ENCODE data around the gene TSPAN9.
A peak's percentile ranks its signal among the peaks of the same experiment; 100 is the strongest.

TSPAN9 gene

GRCh38 chr12:3081091-3081490 lies 3.9 kb downstream of the TSPAN9 start:
- H3K27ac ChIP-seq = peak overlapping the region; percentile 31; the same call in 1 of the 2 replicates
- TF ChIP-seq CTCF (conservative IDR thresholded peaks at IDR 0.05) = no peak

GRCh38 chr12:3081886-3082285 lies 4.7 kb downstream of the TSPAN9 start:
- TF ChIP-seq CTCF (conservative IDR thresholded peaks at IDR 0.05) = no peak
- no peak overlapping the region for H3K27ac ChIP-seq

GRCh38 chr12:3083241-3083920 lies 6.2 kb downstream of the TSPAN9 start:
- H3K27ac ChIP-seq = no peak overlapping the region
- no peak for TF ChIP-seq CTCF (conservative IDR thresholded peaks at IDR 0.05)

GRCh38 chr12:3083921-3084347 lies 6.8 kb downstream of the TSPAN9 start:
- no peak overlapping the region for H3K27ac ChIP-seq
- no peak for TF ChIP-seq CTCF (conservative IDR thresholded peaks at IDR 0.05)

GRCh38 chr12:3084742-3085141 lies 7.6 kb downstream of the TSPAN9 start:
- TF ChIP-seq CTCF (conservative IDR thresholded peaks at IDR 0.05) = no peak
- H3K27ac ChIP-seq = no peak overlapping the region

GRCh38 chr12:3085341-3086139 lies 8.4 kb downstream of the TSPAN9 start:
- H3K27ac ChIP-seq = no peak overlapping the region
- no peak for TF ChIP-seq CTCF (conservative IDR thresholded peaks at IDR 0.05)

GRCh38 chr12:3086211-3086610 lies 9.0 kb downstream of the TSPAN9 start:
- no peak overlapping the region for H3K27ac ChIP-seq
- TF ChIP-seq CTCF (conservative IDR thresholded peaks at IDR 0.05) = no peak
